HG03442 (cell line): ENCODE measurements around the gene KAT6B.

Source experiments
- ATAC-seq: cut with Tn5 transposase; IDR thresholded peaks from one replicate; pipeline ENCODE4 v1.9.1; 2021; ENCODE audit warnings: mild to moderate bottlenecking, moderate library complexity; ENCODE audit not compliant: unreplicated experiment

The KAT6B gene

GRCh38 chr10:75061709-75062505, 235.5 kb downstream of the KAT6B start:
- ATAC-seq, result no peak

GRCh38 chr10:75062506-75063299, 236.3 kb downstream of the KAT6B start:
- no peak for ATAC-seq

GRCh38 chr10:75063461-75064230, 237.2 kb downstream of the KAT6B start:
- no peak for ATAC-seq

GRCh38 chr10:75065076-75065475, 238.7 kb downstream of the KAT6B start:
- no peak for ATAC-seq

- no peak for ATAC-seq
Observed at GRCh38 chr10:75066271-75066670, 239.9 kb downstream of the KAT6B start.

GRCh38 chr10:75067272-75067671, 240.9 kb downstream of the KAT6B start:
- no peak for ATAC-seq

GRCh38 chr10:75068523-75068922, 242.1 kb downstream of the KAT6B start:
- ATAC-seq, result no peak

GRCh38 chr10:75070476-75070875, 244.1 kb downstream of the KAT6B start:
- no peak for ATAC-seq

- ATAC-seq, result no peak
Observed at GRCh38 chr10:75070961-75071428, 244.6 kb downstream of the KAT6B start.

GRCh38 chr10:75071756-75072155, 245.4 kb downstream of the KAT6B start:
- ATAC-seq, result no peak

GRCh38 chr10:75072727-75073126, 246.3 kb downstream of the KAT6B start:
- ATAC-seq, result no peak

GRCh38 chr10:75073442-75073841, 247.0 kb downstream of the KAT6B start:
- no peak for ATAC-seq

- ATAC-seq, result no peak
Observed at GRCh38 chr10:75074711-75075445, 248.5 kb downstream of the KAT6B start.

GRCh38 chr10:75076348-75076747, 249.9 kb downstream of the KAT6B start:
- no peak for ATAC-seq

- no peak for ATAC-seq
Observed at GRCh38 chr10:75079436-75080083, 253.2 kb downstream of the KAT6B start.

GRCh38 chr10:75080554-75080953, 254.2 kb downstream of the KAT6B start:
- ATAC-seq, result no peak

- ATAC-seq, result no peak
Observed at GRCh38 chr10:75081379-75081778, 255.0 kb downstream of the KAT6B start.
